Endodermal cell (in vitro differentiated cells): ENCODE results near the gene TOP2A. TPM values are rescaled to one million over a fixed set of nuclear protein-coding genes. Genes with fewer than 3 reads are reported as not detected.

Experiments used
- DNase-seq: peaks from one replicate; pipeline ENCODE4 v3.0.0-alpha.2; 2017
- H3K27ac ChIP-seq: 2 replicates; pipeline ENCODE4 v1.5.1; 2013; ENCODE audit warnings: mild to moderate bottlenecking, low read depth, low read length, moderate library complexity
- H3K27me3 ChIP-seq: 2 replicates; pipeline ENCODE4 v1.6.1; 2013; ENCODE audit warnings: mild to moderate bottlenecking, low read length, moderate library complexity; ENCODE audit not compliant: insufficient read depth, control insufficient read depth, poor library complexity, severe bottlenecking
- H3K36me3 ChIP-seq: 2 replicates; pipeline ENCODE4 v1.7.0; 2013; ENCODE audit warnings: mild to moderate bottlenecking, low read length, moderate library complexity; ENCODE audit not compliant: control insufficient read depth, insufficient read depth
- H3K4me1 ChIP-seq: one replicate; pipeline ENCODE4 v1.7.0; 2013; ENCODE audit warnings: low read length; ENCODE audit not compliant: control insufficient read depth, insufficient read depth
- H3K4me3 ChIP-seq: 2 replicates; pipeline ENCODE4 v1.5.1; 2013; ENCODE audit warnings: mild to moderate bottlenecking, low read length, moderate library complexity
- H3K9ac ChIP-seq: 2 replicates; pipeline ENCODE4 v1.6.1; 2013; ENCODE audit warnings: mild to moderate bottlenecking, low read length, moderate library complexity; ENCODE audit not compliant: poor library complexity, severe bottlenecking; ENCODE audit errors: extremely low read depth
- H3K9me3 ChIP-seq: 2 replicates; pipeline ENCODE4 v1.6.1; 2013; ENCODE audit warnings: mild to moderate bottlenecking, low read length, moderate library complexity; ENCODE audit not compliant: control insufficient read depth
- H3K27ac Mint-ChIP-seq: 2 replicates; pipeline ENCODE4 v1.8.0; 2020; ENCODE audit warnings: mixed read lengths
- H3K27me3 Mint-ChIP-seq: 2 replicates; pipeline ENCODE4 v1.8.0; 2021; ENCODE audit warnings: mild to moderate bottlenecking, mixed read lengths; ENCODE audit not compliant: insufficient read depth
- H3K36me3 Mint-ChIP-seq: 2 replicates; pipeline ENCODE4 v1.8.0; 2020; ENCODE audit warnings: low read depth, mixed read lengths
- H3K4me1 Mint-ChIP-seq: 2 replicates; pipeline ENCODE4 v1.8.0; 2020; ENCODE audit warnings: mixed read lengths
- H3K4me3 Mint-ChIP-seq: 2 replicates; pipeline ENCODE4 v1.8.0; 2020; ENCODE audit warnings: mild to moderate bottlenecking, moderate library complexity, mixed read lengths
- H3K9me3 Mint-ChIP-seq: 2 replicates; pipeline ENCODE4 v1.8.0; 2020; ENCODE audit warnings: mild to moderate bottlenecking, mixed read lengths
- CTCF ChIP-seq: fragments of 200-600 bp; sonication (generic); conservative IDR thresholded peaks from 2 replicates; pipeline ENCODE4 v1.5.0; 2021; ENCODE audit warnings: antibody characterized with exemption, mild to moderate bottlenecking
- WGBS, 2 experiments: methylation state at CpG; one replicate each; pipeline versions ENCODE4 v1.1.5 to v1.1.7; 2013; ENCODE audit warnings: missing lambda C conversion rate in 2 of 2, mixed read lengths in 1 of 2; ENCODE audit not compliant: insufficient coverage in 1 of 2, insufficient read length in 1 of 2; 5-methylcytosine and 5-hydroxymethylcytosine counted together
- total RNA-seq, 2 donors: library from RNA; stranded (reverse); fragmentation: NEBNext Ultra II Directional in 1 of 2; extraction: Animal tissue kit (Norgen Biotek cat#: 25700) in 1 of 2; gene quantifications; 2 replicates in 1 of 2; 3 replicates in 1 of 2; pipeline ENCODE4 v1.2.1, GENCODE V29; 2021

TOP2A gene
- total RNA-seq, 2 donors from 2014 or later: 173 to 246 TPM

- 82 to 87% methylated on average over 11 to 19 of the region's 19 CpGs for WGBS, 2 experiments
- H3K27me3 Mint-ChIP-seq: no peaks in the 10 kb centered on the region
- H3K9ac ChIP-seq: peak overlapping the region; percentile 20
- H3K9me3 ChIP-seq: no peaks in the 10 kb centered on the region
- H3K9me3 Mint-ChIP-seq: no peaks in the 10 kb centered on the region
- H3K27me3 ChIP-seq: no peaks in the 10 kb centered on the region
- H3K4me1 Mint-ChIP-seq: peaks cover 42% of the 10 kb centered on the region
- H3K36me3 Mint-ChIP-seq: peaks cover 37% of the 10 kb centered on the region
- H3K27ac ChIP-seq: peak overlapping the region; percentile 97
- TF ChIP-seq CTCF: no peak
- no peak overlapping the region for H3K4me3 Mint-ChIP-seq
- H3K4me1 ChIP-seq: peaks cover 8% of the 10 kb centered on the region
- H3K27ac Mint-ChIP-seq: peak overlapping the region; percentile 87
- peaks cover 42% of the 10 kb centered on the region for H3K36me3 ChIP-seq
- no peak overlapping the region for H3K4me3 ChIP-seq
- DNase-seq: peak; percentile 71
These were observed 67.6 kb downstream of the TOP2A start for GRCh38 chr17:40349895-40350688.

- no peak overlapping the region for H3K4me3 Mint-ChIP-seq
- H3K27ac ChIP-seq: peak overlapping the region; percentile 97
These were observed 68.2 kb downstream of the TOP2A start for GRCh38 chr17:40349477-40349894.

More at GRCh38 chr17:40349477-40349894, 68.2 kb downstream of the TOP2A start:
- Mint-ChIP-seq H3K9me3 (no peaks in the 10 kb centered on the region), H3K27me3 (no peaks in the 10 kb centered on the region), H3K4me1 (peaks cover 43% of the 10 kb centered on the region), H3K36me3 (peaks cover 36% of the 10 kb centered on the region), H3K27ac (no peak overlapping the region)
- peak; percentile 40 for DNase-seq
- no peak for TF ChIP-seq CTCF
- Histone ChIP-seq H3K4me3 (no peak overlapping the region), H3K36me3 (peaks cover 38% of the 10 kb centered on the region), H3K27me3 (no peaks in the 10 kb centered on the region), H3K4me1 (peaks cover 13% of the 10 kb centered on the region), H3K9me3 (no peaks in the 10 kb centered on the region), H3K9ac (no peak overlapping the region)
- WGBS, 2 experiments: 89 to 96% methylated on average over 7 to 10 of the region's 10 CpGs
